Effector CD4-positive, alpha-beta T cell (primary cell): ENCODE data around the gene CCL8.
"Not testable (repeated sequence)": the region's sequence is repeated elsewhere in the genome, so short reads cannot be mapped to it uniquely, and the experiment has no call there.

Experiments
- DNase-seq: peaks from one replicate; pipeline ENCODE4 v3.0.0-alpha.2; 2020

The CCL8 gene

DNA sequence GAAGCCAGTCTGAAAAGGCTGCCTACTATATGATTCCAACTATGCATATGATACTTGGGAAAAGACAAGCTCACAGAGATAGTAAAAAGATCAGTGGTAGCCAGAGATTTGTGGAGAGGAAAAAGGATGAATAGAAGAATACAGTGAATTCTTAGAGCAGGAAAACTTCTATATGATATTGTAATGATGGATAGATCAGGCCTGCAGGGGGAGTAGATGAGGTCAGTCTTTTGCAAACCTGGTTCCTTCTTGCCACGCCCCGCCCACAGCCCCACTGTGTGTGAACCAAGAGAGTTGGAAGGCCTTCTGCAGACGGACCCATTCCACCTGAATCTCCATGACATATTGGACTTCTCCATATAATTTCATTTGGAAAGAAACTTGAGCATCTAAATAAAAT lies 761 bp upstream of the CCL8 start:
- DNase-seq = no peak

DNA sequence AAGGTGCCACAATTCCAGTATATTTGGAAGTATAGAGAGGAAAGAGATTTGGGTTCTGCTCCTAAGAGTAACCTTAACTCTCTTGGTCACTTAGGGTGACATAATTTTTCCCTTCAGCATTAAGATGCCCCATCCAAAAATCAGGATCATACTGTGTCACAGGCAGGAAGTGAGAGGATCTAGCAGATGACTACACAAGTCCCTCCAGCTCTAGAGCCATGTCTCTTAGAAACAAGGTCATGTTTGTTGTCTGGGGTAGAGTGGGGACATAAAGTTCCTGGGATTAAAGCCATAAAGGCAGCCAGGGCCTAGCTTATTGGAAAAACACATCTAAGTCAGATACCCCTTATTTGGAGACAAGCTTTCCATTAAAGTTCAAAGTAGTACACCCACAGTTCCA lies 2.7 kb downstream of the CCL8 start:
- DNase-seq = no peak

DNA sequence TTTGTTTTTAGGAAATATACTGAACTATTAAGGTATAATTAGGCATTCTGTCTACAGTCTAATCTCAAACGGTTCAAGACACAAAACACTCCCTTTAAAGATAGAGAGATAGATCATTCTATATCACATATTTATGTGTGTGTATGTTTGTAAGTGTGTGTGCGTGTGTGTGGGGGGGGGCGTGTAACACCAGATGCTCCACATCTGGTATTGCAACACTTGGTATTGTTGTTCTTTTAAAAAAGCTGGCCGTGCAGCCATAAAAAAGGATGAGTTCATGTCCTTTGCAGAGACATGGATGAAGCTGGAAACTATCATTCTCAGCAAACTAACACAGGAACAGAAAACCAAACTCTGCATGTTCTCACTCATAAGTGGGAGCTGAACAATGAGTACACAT lies 8.3 kb downstream of the CCL8 start:
- not testable (repeated sequence) for DNase-seq

DNA sequence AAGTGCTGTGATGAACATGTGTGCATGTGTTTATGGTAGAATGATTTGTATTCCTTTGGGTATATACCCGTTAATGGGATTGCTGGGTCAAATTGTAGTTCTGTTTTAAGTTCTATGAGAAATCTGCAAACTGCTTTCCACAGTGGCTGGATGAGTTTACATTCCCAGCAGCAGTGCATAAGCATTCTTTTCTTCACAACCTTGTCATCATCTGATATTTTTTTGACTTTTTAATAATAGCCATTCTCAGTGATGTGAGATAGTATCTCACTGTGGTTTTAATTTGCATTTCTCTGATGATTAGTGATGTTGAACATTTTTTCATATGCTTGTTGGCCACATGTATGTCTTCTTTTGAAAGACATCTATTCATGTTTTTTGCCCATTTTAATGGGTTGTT lies 18.5 kb downstream of the CCL8 start:
- DNase-seq = no peak

DNA sequence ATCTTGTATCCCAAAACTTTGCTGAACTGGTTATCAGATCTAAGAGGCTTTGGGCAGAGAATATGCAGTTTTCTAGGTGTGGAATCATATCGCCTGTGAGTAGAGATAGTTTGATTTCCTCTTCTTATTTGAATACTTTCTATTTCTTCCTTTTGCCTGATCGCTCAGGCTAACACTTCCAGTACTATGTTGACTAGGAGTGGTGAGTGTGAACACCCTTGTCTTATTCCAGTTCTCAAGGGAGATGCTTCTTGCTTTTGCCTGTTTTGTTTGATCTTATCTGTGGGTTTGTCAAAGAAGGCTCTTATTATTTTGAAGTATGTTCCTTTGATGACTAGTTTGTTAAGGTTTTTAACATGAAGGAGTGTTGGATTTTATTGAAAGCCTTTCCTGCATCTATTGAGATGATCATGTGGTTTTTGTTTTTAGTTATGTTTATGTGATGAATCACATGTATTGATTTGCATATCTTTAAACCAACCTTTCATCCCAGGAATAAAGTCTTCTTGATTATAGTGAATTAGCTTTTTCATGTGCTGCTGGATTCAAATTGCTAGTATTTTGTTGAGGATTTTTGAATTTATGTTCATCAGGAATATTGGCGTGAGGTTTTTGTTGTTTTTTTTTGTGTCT lies 20.0 kb downstream of the CCL8 start:
- no peak for DNase-seq

DNA sequence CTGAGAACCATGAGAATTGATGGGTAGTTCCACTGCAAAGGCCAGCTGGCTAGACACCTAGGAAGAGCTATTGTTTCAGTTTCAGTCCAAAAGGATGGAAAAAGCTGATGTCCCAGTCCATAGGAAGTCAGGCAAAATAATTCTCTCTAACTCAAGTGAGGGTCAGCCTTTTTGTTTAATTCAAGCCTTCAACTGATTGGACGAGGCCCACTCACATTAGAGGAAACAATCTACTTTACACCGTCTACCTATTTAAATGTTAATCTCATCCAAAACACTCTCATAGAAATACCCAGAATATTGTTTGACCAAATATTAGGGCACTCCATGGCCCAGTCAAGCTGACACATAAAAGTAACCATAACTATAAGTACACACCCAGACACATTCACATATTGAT lies 22.7 kb downstream of the CCL8 start:
- no peak for DNase-seq

DNA sequence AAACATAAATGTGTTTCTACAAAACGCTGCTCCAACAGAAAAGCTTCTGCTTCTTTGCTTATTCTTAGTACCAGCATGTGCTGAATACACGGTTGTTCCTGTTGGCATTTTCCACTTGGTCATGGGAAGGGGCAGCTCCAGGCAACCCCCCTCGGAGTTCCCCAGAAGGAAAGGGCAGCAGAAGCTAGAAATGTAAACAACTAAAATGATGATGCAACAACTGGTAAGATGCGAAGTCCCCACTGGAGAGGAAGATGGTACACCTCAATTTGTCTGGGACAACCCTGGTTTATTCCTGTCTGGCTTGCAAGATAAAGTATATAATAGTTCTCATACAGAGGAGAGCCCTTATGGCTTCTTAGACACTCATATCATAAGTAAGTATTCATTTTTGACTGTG lies 27.8 kb downstream of the CCL8 start:
- DNase-seq = no peak

DNA sequence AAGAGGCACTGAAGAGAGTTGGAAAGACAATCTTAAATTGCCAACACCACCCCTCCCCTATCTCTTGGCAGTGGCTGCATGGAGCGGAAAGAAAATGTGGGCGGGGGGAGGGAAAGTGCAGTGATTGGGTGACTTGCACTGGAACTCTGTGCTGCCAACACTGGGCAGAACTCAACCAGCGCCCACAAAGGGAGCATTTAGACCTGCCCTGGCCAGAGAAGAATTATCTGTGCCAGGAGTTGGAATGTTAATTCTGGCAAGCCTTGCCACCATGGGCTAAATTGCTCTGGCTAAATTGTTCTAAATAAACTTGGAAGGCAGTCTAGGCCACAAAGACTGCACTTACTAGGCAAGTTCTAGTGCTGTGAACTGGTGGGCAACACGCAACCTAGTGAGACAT lies 30.5 kb downstream of the CCL8 start:
- no peak for DNase-seq

DNA sequence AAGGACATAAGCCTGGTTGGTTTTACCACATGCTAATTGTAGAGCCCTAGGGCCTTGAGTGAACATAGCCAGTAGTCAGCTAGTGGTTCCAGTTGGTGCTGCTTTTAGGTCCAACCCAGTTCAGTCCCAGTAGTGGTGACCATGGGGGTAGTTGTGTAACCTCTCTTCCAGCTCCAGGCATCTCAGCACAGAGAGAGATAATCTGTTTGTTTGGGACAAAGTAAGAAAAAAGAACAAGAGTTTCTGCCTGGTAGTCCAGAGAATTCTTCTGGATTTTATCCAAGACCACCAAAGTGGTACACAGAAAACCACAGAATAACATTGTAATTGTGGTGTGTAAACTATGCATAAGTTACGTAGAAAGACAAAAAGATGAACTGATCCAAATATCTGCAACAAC lies 31.9 kb downstream of the CCL8 start:
- DNase-seq = no peak

DNA sequence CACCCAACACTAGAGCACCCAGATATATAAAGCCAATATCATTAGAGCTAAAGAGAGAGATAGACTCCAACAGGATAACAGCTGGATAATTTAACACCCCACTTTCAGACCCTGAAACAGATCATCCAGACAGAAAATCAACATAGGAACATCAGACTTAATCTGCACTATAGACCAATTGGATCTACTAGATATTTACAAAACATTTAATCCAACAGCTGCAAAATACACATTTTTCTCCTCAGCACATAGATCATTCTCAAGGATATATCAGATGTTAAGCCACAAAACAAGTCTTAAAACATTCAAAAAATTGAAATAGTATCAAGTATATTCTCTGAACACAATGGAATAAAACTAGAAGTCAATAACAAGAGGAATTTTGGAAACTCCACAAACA lies 33.0 kb downstream of the CCL8 start:
- no peak for DNase-seq

DNA sequence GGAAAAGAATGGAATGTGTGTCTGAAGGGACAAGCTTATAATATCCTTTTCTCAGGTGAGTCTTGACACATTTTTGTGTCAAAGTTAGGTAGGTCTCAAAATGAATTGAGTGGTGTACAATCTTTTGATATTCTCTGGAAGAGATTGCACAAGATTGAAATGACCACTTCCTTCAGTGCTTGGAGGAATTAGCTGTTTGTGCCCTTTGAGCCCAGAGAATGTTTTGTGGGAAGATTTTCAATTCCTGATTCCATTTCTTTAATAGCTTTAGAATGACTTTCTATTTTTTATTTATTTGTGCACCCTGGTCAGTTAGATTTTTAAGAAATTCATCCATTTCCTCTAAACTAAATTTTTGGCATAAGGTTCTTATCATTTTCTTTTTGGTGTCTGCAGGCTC lies 35.4 kb downstream of the CCL8 start:
- no peak for DNase-seq

DNA sequence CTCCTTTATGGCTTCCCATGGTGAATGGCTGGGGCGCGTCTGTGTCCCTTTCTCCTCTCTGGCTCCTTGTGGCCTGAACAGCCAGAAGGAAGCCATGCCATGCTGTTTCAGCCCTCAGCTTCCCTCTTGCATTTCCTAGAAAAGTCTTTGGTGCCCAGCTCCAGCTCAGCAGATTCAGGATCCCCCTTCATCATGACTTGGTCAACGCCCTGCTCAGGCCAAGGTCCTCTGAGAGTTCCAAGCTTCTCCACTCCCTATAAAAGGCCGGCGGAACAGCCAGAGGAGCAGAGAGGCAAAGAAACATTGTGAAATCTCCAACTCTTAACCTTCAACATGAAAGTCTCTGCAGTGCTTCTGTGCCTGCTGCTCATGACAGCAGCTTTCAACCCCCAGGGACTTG lies 37.0 kb downstream of the CCL8 start, which contains the start of gene CCL13:
CCL13 (plus strand) TSS at position 287 of the 400 bp plus-strand sequence; CDS start at position 334, 47 bp downstream.
- no peak for DNase-seq

DNA sequence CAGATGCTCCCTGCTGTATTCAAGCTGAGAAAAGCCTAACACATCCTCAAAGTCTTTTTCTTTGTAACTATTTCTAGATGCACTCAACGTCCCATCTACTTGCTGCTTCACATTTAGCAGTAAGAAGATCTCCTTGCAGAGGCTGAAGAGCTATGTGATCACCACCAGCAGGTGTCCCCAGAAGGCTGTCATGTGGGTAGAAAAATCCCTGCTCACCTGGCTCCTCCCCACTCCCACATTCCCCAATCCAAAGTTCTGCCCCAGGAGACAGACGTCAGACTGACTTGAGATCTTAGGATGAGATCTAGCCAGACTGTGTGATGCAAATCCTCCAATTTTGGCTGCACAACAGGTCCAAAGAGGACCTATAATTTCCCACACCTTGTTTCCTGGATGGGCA lies 38.2 kb downstream of the CCL8 start:
- DNase-seq = no peak

DNA sequence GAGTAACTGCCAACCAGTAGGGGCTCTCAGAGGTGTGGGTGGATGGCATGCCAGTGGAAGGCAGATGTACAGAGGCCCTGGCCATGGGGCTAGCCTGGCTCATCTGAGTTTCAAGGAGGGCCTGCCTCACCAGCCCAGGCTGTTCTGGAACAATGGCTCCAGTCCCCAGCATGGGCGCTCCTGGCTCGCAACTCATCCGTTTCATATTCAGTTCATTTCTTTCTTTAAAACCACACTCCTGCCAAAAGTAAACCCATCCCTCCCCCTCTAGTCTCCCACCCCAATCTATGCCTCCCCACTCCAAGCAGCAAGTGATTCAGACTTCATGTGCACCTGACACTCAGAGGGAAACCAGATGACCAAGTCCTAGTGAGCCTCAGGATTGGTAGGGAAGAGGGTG lies 39.4 kb downstream of the CCL8 start:
- no peak for DNase-seq

DNA sequence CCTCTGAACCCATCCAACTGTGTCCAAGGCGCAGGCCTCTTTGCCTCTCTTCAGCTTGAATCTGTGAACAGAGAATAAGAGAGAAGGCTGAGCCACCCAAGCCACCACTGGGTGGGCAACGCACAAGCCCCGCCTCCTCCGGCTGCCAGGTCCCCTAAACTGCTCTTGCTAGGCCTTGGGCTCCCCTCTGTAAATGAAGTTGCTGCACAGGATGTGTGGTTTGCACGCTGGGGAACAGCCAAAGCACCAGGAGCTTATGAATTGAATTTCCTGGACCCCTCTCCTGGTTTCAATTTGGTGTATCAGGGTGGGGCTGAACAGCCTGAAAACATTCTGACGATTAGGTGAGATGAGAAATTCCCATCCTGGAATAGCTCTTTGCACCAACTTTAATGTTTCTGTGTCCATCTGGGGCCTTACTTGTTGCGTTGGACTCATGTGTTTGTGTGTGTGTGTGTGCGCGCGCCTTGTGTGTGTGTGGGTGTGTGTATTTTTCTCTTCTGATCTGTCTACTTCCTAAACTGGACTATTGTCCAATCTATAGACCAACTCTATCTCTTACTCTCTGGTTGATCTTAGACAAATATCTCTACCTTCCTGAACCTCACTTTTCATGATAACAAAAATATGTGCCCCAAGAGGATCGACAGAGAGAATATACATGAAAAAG lies 41.5 kb downstream of the CCL8 start:
- no peak for DNase-seq

DNA sequence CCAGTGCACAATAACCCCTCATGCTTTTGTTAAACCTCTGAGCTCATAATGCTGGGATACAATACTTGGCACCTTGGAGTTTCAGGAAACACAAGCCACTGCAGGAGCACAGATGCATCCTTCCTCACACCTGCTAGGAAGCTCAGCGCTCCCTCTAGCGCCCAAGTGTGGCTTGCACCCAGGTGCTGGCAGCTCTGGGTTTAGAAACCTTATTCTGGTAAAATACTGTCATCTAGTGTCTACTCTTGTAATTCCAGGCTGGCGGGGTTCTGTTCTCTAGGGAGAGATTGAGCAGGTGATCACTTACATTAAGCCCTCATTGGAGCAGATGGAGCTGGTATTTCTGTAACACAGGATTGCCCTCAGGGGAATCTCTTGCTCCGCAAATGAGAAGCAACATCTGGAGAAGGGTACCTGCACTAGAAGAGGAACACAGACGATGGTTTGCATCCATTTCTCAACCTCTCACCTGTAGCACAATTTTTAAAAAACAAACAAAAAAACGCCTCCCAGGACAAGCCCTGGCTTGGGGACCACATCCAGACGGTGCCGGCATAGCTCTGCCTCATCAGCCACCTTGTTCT lies 42.3 kb downstream of the CCL8 start:
- DNase-seq = peak; percentile 20

DNA sequence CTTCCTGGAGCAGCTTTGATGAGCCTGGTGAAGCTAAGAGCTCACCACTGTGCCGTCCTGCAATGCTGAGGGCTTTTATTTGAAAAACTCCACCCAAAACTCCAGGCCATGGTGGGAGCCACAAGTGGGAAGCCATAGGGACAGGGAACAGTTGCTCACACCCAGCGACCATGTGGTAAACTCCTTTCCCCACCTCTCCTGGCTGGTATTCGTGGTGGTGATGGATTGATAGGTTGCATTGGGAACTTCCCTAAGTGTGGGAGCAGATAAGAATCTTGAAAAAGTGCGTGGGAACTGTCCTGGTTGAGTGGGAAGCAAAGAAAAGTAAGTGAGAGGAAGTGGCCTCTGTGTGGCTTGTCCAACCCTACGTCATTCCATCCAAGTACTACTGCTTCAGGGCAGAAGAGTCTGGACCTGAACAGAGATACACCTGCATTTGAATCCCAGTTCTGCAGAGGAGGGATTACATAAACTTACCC lies 44.0 kb downstream of the CCL8 start, which contains the start of gene CCL1:
CCL1 (minus strand) TSS at position 51 of the 479 bp plus-strand sequence. CDS start 72 bp downstream, outside the sequence.
- no peak for DNase-seq

DNA sequence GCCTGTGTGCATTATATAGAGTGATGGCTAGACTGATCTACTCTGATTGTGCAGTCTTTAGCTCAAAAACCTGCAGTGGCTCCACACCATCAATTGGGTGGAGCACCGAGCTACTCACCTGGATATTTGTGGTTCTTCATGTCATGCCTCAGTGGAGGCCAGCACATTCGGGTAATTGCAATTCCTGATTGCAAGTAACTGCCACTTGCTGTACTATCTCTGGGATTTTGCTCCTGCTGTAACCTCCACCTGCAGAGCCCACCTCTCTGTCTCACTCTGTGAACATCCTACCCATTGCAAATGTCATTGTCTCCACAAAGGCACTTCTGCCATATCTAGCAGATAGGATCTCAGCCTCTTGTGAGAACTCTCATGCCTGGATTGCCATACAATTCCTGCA lies 45.5 kb downstream of the CCL8 start:
- no peak for DNase-seq

DNA sequence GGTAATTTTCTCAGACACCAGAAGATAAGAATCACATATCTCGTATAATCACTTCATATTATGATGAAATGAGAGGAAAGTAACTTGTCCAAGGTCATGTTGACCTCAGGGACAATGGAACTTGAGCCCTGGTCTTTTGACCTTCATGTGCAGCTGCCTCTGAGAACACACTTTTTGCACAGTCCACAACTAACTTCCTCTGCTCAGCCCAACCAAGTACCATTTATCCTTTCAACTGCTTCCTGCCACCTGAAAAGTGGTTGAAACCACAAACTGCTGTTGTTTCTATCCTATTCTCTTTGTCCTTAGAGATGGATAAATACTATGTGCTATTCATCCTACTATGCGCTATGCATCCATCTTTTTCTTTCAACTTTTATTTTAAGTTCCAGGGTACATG lies 46.1 kb downstream of the CCL8 start:
- DNase-seq = no peak

DNA sequence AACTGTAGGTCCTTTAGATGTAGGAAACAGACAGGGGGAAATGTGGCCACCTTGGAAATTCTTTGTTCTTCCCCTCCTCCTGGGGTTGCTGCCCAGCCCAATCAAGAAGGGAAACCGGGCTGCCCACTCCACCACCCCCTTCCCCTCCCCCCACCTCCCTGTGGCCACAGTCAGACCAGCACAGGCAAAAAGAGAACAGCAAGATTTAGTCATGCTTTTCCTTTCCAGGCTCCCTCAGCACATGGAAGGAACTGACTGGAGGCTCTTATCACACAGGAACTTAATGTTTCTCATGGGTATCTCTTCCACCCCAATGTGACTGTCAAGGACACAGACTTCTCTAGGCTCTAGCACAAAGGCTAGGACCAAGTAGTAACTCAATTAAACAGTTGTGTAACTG lies 46.8 kb downstream of the CCL8 start:
- DNase-seq = no peak

DNA sequence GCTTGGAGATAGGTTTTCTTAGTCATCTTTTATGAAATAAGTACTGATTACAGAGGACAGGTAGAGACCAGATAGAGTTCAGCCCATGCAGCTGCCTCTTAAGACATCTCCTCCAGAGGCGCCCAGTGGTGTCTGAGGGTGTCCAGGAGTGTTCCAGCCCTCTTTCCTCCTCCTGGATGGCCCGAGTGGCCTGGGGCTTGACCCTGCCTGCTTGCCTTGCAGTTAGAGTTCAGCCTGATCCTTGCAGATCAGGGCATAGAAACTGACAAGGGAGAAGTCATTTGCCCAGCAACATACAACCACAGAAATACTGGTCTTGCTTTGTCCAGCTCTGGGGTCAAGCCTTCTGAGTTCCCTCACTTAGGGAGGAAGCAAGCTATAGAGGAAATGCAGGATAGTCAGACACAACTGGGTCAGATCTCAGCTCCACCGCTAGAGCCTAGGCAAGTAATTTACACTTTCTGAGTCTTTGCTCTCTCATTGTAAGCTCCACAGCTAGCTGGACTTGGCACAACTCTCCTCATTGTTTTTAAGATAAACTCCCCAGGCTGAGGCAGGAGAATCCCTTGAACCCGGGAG lies 47.4 kb downstream of the CCL8 start:
- no peak for DNase-seq

DNA sequence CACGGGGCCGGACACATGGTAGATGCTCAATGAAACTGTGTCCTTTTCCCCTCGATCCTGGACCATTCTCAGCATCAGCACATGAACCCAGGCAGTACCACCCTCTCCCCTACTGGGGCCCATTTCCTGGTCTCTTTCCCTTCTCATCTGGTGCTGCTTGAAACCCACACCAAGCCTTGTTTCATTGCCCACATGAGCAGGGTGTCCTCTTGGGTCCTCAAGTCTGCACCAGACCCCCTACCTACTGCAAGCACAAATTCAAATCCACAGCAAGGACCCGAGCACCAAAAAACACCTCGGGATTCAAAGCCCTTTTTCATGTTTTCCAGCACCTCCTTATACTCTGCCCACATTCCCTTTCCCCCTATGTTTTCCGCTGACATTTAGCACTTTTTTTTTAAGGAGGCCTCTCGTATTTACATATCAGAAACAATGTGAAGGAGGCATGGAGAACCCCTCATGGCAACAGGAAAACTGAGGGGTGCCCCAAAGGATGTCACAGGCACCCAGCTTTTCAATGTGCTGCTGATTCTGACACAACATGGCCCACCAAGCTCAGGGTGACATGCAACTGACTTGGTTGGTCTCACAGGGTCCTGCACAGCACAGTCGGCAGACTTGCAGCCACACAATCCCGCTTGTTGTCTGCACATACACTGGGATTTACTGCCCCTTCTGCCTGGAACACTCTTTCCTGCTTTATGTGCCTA lies 48.4 kb downstream of the CCL8 start:
- DNase-seq = no peak
